ENCODE results near the gene NT5C2.
"Not testable (repeated sequence)": the region's sequence is repeated elsewhere in the genome, so short reads cannot be mapped to it uniquely, and the experiment has no call there.

The NT5C2 gene

GRCh38 chr10:103163766-103164403, 29.2 kb downstream of the NT5C2 start:
- not testable (repeated sequence) for DNase-seq (ENCODE audit: low read depth in 2 of 2)

GRCh38 chr10:103157246-103157645, 35.8 kb downstream of the NT5C2 start:
- no peak for DNase-seq (ENCODE audit: low read depth in 2 of 2)

DNA sequence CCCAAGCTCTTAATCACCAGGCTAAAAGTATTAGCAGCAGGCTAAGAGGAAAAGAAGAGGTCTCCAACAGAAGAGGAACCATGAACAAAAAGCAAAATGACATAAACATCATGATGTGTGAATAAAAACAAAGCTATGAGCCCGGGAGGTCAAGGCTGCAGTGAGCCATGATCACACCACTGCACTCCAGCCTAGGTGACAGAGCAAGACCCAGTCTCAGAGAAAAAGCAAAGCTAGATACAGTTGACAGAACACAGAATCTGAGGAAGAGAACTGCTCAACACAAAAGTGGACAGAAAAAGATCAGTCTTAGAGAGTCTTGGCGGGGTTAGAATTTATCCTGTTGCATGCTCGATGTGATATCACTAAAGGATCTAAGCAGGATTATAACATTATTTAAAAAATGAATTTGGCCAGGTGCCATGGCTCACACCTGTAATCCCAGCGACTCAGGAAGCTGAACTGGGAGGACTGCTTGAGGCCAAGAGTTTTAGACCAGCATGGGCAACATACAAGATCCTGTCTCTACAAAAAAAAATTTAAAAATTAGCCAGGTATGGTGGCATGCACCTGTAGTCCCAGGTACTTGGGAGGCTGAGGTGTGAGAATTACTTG, 37.5 kb downstream of the NT5C2 start:
- DNase-seq (ENCODE audit: low read depth in 2 of 2), result no peak

DNA sequence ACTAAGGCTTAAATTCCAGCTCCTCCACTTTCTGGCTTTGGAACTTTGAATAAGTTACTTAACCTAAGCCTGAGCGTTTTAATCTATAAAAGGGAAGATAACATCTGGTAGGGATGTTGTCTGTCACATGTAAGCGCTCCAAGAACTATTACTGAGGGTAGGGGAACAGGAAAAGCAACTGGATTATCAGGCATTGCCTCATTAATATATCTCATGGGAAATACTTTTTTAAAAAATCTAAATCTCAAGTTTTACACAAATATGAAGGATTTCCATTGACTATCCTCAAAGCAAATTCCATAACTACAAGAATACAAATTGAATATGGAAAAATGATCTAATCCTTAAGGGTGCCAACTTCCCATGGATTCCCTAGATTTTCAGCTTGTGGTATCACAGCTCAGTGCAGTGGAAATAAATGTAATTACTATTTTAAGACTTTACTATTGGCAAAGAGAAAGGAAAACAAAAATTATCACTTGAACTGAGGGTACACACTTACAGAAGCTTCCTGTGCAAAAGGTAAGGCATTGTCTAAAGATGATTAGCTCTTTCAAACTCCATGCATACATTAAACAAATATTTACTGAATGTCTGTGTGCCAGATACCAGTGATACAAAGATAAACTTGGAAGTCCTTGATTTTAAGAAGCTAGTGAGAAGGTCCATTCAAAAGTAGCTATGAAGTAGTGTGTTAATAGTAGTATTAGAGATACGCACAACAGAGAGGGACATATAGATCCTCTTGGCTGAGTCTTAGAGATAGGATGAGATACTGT, 38.4 kb downstream of the NT5C2 start:
- no peak for DNase-seq (ENCODE audit: low read depth in 2 of 2)

DNA sequence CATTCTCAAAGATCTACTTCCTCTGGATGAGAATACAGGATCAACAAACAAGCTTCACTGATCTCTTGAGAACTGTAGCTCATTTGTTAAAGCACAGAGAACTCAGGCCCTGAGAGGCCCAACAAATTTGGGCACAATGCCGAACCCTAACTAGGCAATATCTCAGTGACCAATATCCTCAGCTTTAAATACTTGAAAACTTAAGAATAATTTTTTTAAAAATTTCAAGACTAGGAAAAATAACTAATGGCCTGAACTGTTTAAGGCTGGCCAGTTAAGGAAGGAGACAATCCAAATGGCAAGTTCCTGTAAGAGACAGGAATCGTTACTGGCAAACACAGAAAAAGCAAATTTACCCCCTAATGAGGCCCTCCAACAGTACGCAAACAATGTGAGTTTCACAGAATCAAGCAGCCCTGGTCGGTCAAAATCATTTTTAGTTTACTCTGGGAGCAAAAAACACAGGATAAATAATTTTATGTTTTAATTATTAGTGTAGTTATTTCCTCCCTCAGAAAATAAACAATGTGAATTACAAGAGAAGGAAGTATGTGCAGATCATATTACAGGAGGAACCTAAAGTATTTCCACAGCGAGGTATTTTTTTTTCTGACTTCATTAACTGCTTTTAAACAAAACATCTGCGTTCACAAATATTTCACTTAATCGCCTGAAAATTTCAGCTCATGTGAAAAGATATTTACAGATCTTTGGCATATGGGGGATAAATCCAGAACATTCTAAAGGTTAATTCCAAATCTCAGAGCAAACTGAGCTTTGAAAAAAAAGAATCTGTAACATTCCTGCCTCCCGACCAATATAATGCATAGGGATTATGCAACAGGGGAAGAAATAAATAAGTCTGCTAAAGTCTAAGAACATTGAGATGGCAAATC, 39.5 kb downstream of the NT5C2 start:
- no peak for DNase-seq (ENCODE audit: low read depth in 2 of 2)

DNA sequence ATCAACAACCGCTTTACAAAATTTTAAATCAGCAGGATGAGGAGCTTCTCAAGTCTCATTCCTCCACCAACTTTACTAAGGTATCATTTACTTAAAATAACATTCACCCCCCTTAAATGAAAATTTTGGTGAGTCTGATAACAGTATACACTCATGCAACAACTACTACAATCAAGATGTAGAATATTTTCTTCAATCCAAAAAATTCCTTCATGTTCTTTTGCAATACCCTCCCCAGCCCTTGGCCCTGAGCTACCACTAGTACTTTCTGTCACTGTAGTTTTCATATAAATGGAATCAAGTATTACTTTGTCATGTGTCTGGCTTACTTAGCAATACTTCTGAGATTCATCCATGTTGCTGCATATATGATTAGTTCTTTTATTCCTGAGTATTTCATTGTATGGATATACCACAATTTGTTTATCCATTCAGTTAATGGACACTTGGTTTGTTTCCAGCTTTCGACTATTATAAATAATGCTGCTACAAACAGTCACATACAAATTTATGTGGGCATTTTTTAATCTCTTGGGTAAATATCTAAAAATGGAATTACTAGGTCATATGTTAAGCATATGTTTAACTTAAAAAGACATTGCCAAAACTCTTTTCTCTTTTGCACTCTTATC, 43.0 kb downstream of the NT5C2 start:
- no peak for DNase-seq (ENCODE audit: low read depth in 2 of 2)

- no peak for DNase-seq (ENCODE audit: low read depth in 2 of 2)
These were observed 45.4 kb downstream of the NT5C2 start for GRCh38 chr10:103147645-103148044.

- no peak for DNase-seq (ENCODE audit: low read depth in 2 of 2)
These were observed 47.1 kb downstream of the NT5C2 start for GRCh38 chr10:103145860-103146466.

- no peak for DNase-seq (ENCODE audit: low read depth in 2 of 2)
These were observed 48.0 kb downstream of the NT5C2 start for GRCh38 chr10:103145046-103145445.

- DNase-seq (ENCODE audit: low read depth in 2 of 2), result no peak
These were observed 49.0 kb downstream of the NT5C2 start for GRCh38 chr10:103144041-103144440.

- not testable (repeated sequence) for DNase-seq (ENCODE audit: low read depth in 2 of 2)
These were observed 49.4 kb downstream of the NT5C2 start for GRCh38 chr10:103143641-103144040.

- no peak for DNase-seq (ENCODE audit: low read depth in 2 of 2)
These were observed 51.1 kb downstream of the NT5C2 start for GRCh38 chr10:103141950-103142349.

- DNase-seq (ENCODE audit: low read depth in 2 of 2), result no peak
These were observed 52.6 kb downstream of the NT5C2 start for GRCh38 chr10:103140469-103140868.

- no peak for DNase-seq (ENCODE audit: low read depth in 2 of 2)
These were observed 53.3 kb downstream of the NT5C2 start for GRCh38 chr10:103139803-103140202.

GRCh38 chr10:103135168-103135567, 57.9 kb downstream of the NT5C2 start:
- DNase-seq (ENCODE audit: low read depth in 2 of 2), result not testable (repeated sequence)

DNA sequence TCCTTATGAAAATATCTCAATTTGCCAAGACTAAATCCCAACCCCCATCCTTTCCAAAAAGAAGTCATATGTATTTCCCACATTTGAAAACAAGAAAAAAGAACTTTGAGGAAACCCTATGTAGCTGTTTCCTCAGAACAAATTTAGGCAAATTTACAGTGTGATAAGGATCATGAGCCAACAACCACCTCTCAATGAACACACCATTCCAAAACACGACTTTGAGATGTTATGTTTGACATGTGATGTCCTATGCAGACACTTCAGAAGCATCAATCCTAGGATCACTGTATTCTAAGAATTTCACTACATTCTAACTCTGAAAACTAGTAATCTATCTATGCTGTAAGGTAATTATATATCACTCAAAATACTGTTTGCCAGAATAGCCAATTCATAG, 62.2 kb downstream of the NT5C2 start:
- no peak for DNase-seq (ENCODE audit: low read depth in 2 of 2)

DNA sequence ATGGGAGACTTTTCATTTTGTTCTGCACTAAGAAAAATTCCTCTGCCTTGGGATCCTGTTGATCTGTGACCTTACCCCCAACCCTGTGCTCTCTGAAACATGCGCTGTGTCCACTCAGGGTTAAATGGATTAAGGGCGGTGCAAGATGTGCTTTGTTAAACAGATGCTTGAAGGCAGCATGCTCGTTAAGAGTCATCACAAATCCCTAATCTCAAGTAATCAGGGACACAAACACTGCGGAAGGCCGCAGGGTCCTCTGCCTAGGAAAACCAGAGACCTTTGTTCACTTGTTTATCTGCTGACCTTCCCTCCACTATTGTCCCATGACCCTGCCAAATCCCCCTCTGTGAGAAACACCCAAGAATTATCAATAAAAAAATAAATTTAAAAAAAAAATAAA, 62.9 kb downstream of the NT5C2 start:
- DNase-seq (ENCODE audit: low read depth in 2 of 2), result not testable (repeated sequence)

DNA sequence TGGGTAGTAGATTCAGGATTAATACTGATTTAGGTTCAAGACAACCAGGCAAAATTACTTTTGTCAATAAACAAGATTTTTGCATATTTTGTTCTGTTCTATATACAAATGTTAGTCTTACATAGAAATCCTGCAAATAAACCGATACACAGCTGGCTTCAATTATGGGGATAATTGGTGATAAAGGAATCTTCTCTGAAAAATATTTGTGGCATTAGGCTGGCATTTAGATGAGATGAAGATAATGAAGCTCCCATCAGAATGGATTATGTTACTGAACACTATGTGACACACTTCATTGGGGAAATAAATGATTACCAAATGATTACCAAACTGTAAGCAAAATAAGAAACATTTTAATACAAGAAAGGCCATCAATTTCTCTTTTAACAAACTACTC, 65.8 kb downstream of the NT5C2 start:
- no peak for DNase-seq (ENCODE audit: low read depth in 2 of 2)

- no peak for DNase-seq (ENCODE audit: low read depth in 2 of 2)
These were observed 67.5 kb downstream of the NT5C2 start for GRCh38 chr10:103125323-103126267.

All from activated CD8-positive, alpha-beta memory T cell treated with anti-CD3 and anti-CD28 coated beads for 4 hours (primary cell).